NB4 (cell line): ENCODE data around the gene ALPK1.

ENCODE experiments used
- DNase-seq: peaks from one replicate; pipeline ENCODE4 v3.0.0; 2010; ENCODE audit warnings: low read depth
- H3K4me3 ChIP-seq: one replicate; pipeline ENCODE4 v1.5.1; 2011; ENCODE audit warnings: mild to moderate bottlenecking, low read depth, low read length, moderate library complexity
- CTCF ChIP-seq: IDR thresholded peaks from one replicate; pipeline ENCODE4 v1.5.1; 2012; ENCODE audit warnings: low read depth, low read length
- MAX ChIP-seq: IDR thresholded peaks from 2 replicates; pipeline ENCODE4 v1.6.1; 2011; ENCODE audit warnings: low read depth, low read length
- MYC ChIP-seq: IDR thresholded peaks from 2 replicates; pipeline ENCODE4 v1.6.1; 2011; ENCODE audit warnings: low read depth, low read length
- POLR2A ChIP-seq: IDR thresholded peaks from 2 replicates; pipeline ENCODE4 v1.6.1; 2011; ENCODE audit warnings: mild to moderate bottlenecking; ENCODE audit not compliant: insufficient read length; ENCODE audit errors: extremely low read depth

ALPK1 gene

GRCh38 chr4:112282860-112283667, 14.1 kb upstream of the ALPK1 start:
- TF ChIP-seq CTCF (no peak), MAX (no peak), MYC (no peak), POLR2A (no peak)
- DNase-seq: no peak
- H3K4me3 ChIP-seq: peak overlapping the region; percentile 83

GRCh38 chr4:112284166-112284565, 13.0 kb upstream of the ALPK1 start:
- peak overlapping the region; percentile 83 for H3K4me3 ChIP-seq
- DNase-seq: no peak
- TF ChIP-seq MAX (no peak), POLR2A (no peak), CTCF (no peak), MYC (no peak)

GRCh38 chr4:112284662-112285411, 12.3 kb upstream of the ALPK1 start:
- DNase-seq: peak; percentile 51
- H3K4me3 ChIP-seq: peak overlapping the region; percentile 83
- TF ChIP-seq CTCF (no peak), MAX (no peak), MYC (no peak), POLR2A (no peak)

GRCh38 chr4:112287258-112287989, 9.7 kb upstream of the ALPK1 start:
- no peak for DNase-seq
- H3K4me3 ChIP-seq: no peak overlapping the region
- TF ChIP-seq MAX: no peak
- TF ChIP-seq CTCF: no peak
- no peak for TF ChIP-seq MYC

GRCh38 chr4:112288455-112288854, 8.7 kb upstream of the ALPK1 start:
- no peak for DNase-seq
- TF ChIP-seq CTCF: no peak
- no peak for TF ChIP-seq MYC
- no peak for TF ChIP-seq MAX
- TF ChIP-seq POLR2A: no peak
- no peak overlapping the region for H3K4me3 ChIP-seq
